ENCODE results near the gene TCP11L1.
"Not testable (repeated sequence)": the region's sequence is repeated elsewhere in the genome, so short reads cannot be mapped to it uniquely, and the experiment has no call there.

The TCP11L1 gene

DNA sequence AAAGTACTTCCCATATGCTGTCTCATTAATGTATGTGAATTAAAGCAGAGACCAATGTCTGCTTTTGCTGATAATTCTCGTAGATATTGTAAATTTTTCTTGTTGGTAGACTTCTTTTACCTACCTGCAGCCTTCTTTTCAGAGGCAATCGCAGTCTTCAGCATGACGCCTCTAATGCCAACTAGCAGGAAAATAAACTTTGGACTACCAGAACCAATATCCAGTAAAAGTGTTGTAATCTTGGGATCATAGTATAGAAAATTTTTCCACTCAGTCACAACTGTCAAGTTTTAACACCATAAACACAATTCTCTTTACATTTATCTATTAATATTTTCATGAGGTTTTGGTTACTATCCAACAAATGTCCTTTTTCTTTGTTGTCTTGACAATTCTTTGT is 21.4 kb upstream of the TCP11L1 start:
- no peaks in the 10 kb centered on the region for H3K9me3 Mint-ChIP-seq
- no peak overlapping the region for H3K27ac Mint-ChIP-seq
- H3K36me3 Mint-ChIP-seq (ENCODE audit: low read depth) = no peaks in the 10 kb centered on the region
- DNase-seq = no peak
- peaks cover 24% of the 10 kb centered on the region for H3K27me3 Mint-ChIP-seq
- no peak overlapping the region for H3K4me3 Mint-ChIP-seq
- peaks cover 37% of the 10 kb centered on the region for H3K4me1 Mint-ChIP-seq (ENCODE audit: low read depth)

DNA sequence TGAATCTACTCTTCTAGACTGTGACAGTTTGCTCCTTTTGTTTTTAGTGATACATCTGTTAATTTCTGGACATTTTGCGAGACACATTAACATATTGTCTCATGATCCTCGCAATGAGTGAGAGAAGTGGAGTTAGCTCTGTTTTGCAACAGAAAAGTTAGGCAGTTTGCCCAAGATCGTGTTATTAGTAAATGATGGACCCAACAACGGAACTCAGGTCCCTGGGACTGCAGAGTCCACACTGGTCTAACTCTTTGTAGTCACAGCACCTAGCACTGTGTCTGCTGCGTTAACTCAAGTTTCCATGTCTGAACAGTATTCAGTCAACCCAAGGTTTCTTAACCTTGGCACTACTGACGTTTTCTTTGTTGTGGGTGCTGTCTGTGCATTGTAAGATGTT is 20.5 kb upstream of the TCP11L1 start:
- Mint-ChIP-seq H3K27ac (no peak overlapping the region), H3K27me3 (peaks cover 24% of the 10 kb centered on the region), H3K9me3 (no peaks in the 10 kb centered on the region), H3K4me1 (ENCODE audit: low read depth) (peaks cover 33% of the 10 kb centered on the region), H3K4me3 (no peak overlapping the region), H3K36me3 (ENCODE audit: low read depth) (no peaks in the 10 kb centered on the region)
- DNase-seq = no peak

DNA sequence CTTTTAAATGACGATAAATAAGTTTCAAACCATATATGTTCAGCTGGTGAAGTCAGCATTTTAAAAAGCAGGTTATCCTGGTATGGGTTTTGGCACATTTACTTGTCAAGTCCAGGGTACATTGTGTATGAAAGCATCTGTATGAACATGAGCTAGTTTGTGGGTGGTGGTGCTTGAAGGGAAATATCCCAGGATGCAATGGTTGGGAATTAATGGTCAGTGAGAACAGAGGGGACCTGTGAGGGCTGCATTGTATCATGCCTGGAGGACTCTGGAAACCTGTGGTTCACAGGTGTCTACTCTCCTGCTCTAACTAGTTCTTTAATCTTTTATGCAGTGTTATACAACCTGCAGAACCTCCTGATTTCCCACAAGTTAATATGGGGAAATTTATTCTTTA is 17.9 kb upstream of the TCP11L1 start:
- H3K36me3 Mint-ChIP-seq (ENCODE audit: low read depth) = no peaks in the 10 kb centered on the region
- no peak for DNase-seq
- H3K9me3 Mint-ChIP-seq = no peaks in the 10 kb centered on the region
- no peak overlapping the region for H3K4me3 Mint-ChIP-seq
- H3K27ac Mint-ChIP-seq = no peak overlapping the region
- H3K27me3 Mint-ChIP-seq = peaks cover 18% of the 10 kb centered on the region
- H3K4me1 Mint-ChIP-seq (ENCODE audit: low read depth) = peaks cover 27% of the 10 kb centered on the region

DNA sequence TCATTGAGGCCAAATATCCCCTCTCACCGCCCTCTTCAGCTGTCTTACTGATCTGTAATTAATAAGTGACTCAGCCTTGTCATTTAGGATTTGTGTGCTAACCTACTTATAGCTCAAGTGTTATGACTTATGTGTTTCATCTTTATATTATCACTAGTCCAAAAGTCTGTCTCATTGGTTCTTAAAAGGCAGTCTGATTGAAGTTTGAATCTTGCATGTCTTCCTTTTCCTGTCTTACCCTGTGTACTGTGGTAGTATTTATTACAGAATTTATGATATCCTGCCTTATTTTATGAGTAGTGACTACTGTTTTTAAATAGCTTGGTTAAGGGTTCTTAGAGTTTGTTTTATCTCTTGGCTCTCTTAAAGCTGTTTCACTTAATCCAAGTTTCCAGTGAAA is 17.4 kb upstream of the TCP11L1 start:
- H3K4me3 Mint-ChIP-seq = no peak overlapping the region
- no peak for DNase-seq
- no peaks in the 10 kb centered on the region for H3K36me3 Mint-ChIP-seq (ENCODE audit: low read depth)
- peaks cover 13% of the 10 kb centered on the region for H3K27me3 Mint-ChIP-seq
- H3K27ac Mint-ChIP-seq = no peak overlapping the region
- H3K9me3 Mint-ChIP-seq = no peaks in the 10 kb centered on the region
- H3K4me1 Mint-ChIP-seq (ENCODE audit: low read depth) = peaks cover 23% of the 10 kb centered on the region

DNA sequence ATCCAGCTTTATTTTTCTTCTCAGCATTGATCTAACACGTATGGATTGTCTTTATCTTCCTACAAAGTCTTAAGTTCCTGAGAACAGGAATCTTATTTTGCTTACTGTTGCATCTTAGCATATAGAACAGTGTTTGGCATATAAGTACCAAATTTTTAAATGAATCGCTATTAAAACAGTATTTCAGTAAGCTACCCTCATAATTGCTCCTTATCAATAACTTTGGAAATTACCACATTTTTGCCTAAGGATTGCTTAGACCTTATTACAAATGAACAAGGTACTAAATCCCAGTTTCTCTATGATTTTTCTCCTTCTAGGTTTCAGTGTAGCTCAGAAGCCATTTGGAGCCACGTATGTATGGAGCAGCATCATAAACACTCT is 14.0 kb upstream of the TCP11L1 start:
- DNase-seq = no peak
- Mint-ChIP-seq H3K36me3 (ENCODE audit: low read depth) (no peaks in the 10 kb centered on the region), H3K27ac (no peak overlapping the region), H3K4me1 (ENCODE audit: low read depth) (peaks cover 15% of the 10 kb centered on the region), H3K4me3 (no peak overlapping the region), H3K27me3 (no peaks in the 10 kb centered on the region), H3K9me3 (no peaks in the 10 kb centered on the region)

DNA sequence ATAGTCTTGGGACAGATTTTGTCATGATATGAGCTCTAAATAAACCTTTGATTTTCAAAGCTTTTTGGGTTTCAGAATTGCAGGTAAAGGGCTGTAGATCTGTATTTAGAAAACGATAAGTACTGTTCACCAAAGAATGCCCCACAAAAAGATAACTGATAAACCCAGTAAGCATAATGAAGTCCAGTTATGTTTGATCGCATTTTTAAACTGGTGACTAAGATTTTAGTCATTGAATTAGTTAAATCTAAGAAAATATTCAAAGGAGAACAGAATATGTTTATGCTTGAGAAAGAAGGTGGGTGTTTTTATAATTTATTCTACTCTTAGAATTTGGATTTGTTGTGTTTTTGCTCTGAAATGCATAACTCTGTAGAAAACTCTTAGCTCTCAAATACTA is 12.1 kb upstream of the TCP11L1 start:
- H3K4me1 Mint-ChIP-seq (ENCODE audit: low read depth) = peaks cover 5% of the 10 kb centered on the region
- H3K4me3 Mint-ChIP-seq = no peak overlapping the region
- no peaks in the 10 kb centered on the region for H3K36me3 Mint-ChIP-seq (ENCODE audit: low read depth)
- H3K9me3 Mint-ChIP-seq = no peaks in the 10 kb centered on the region
- no peak for DNase-seq
- no peak overlapping the region for H3K27ac Mint-ChIP-seq
- H3K27me3 Mint-ChIP-seq = no peaks in the 10 kb centered on the region

DNA sequence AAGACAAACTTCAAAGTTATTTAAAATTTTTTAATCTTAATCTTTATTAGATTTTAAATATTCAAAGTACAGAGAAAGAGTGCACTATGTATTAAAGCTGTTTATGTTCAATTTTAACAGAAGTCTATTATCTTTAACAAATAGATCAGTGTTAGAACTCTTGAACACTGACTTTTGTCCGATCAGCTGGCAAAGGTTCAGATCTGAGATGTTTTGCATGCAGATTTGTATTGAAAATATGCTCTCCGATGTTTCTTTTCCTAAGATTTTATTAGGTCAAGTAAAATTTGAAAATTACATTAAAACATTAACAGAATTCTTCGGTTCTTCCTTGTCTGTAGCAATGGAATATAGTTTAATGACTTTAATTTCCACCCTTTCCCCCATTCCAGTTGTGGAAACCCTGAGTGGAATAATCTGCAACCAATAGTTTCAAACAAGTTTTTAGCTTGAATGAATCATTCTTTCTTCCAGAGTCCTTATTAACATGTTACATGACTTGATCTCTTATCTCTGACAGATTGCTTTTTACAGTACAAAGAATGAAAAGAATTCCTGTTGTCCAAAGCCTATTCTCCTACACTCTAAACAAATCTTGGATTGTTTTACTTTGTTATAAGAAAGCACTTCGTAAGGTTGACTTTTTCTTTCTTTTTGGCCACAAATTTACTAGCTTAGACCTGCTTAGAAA is 11.4 kb upstream of the TCP11L1 start:
- Mint-ChIP-seq H3K36me3 (ENCODE audit: low read depth) (no peaks in the 10 kb centered on the region), H3K27me3 (no peaks in the 10 kb centered on the region), H3K27ac (no peak overlapping the region), H3K9me3 (no peaks in the 10 kb centered on the region), H3K4me1 (ENCODE audit: low read depth) (peaks cover 4% of the 10 kb centered on the region), H3K4me3 (no peak overlapping the region)
- DNase-seq = no peak

DNA sequence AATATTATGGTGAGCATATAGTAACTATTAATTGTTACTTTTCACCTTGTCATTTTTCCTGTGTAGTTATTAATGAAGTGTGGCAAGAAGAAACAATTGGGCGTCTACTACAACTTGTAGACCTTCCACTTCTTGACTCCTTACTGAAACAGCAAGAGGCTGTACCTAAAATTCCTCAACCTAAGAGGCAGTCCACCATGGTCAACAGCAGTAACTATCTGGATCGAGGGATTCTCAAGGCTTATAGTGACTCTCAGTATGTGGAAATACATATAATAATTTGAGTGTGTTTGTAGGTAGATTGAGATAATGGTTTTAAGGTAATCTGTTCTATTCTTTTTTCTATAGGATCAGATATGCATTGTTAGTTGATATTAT is 10.8 kb upstream of the TCP11L1 start:
- no peaks in the 10 kb centered on the region for H3K9me3 Mint-ChIP-seq

DNA sequence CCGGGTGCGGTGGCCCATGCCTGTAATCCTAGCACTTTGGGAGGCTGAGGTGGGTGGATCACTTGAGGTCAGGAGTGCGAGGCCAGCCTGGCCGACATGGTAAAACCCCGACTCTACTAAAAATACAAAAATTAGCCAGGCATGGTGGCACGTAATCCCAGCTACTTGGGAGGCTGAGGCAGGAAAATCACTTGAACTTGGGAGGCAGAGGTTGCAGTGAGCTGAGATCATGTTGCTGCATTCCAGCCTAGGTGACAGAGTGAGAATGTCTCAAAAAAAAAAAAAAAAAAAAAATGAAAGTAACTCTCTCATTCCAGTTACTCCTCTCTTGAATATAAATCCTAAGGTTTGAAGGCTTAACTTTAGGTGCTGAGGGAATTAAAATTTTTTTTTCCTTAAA is 10.2 kb upstream of the TCP11L1 start:
- DNase-seq; H3K4me1 Mint-ChIP-seq (ENCODE audit: low read depth); H3K9me3 Mint-ChIP-seq; H3K27me3 Mint-ChIP-seq; H3K36me3 Mint-ChIP-seq (ENCODE audit: low read depth); H3K27ac Mint-ChIP-seq; H3K4me3 Mint-ChIP-seq: not testable (repeated sequence)

More for the DNA sequence above, 10.8 kb upstream of the TCP11L1 start:
- Mint-ChIP-seq H3K27me3 (no peaks in the 10 kb centered on the region), H3K4me1 (ENCODE audit: low read depth) (peaks cover 4% of the 10 kb centered on the region), H3K36me3 (ENCODE audit: low read depth) (no peaks in the 10 kb centered on the region), H3K4me3 (no peak overlapping the region), H3K27ac (no peak overlapping the region)
- no peak for DNase-seq

DNA sequence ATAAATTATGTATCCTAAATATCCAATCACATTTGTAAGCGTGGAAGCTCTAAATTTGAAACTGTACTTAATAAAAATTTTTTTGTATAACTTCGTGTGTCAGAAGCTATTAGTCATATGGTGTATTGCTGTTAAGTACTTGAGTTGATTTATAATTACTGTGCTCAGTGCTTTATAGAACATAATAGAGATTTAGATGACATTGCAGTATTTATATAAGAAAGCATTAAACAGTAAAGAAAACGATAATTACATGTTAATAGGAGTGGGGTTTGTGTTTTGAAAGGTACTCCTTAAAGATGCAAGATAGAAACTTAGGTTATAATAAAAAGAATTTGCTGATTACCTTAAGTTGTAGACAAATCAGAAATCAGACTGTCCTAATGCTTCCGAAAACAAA is 5.9 kb upstream of the TCP11L1 start:
- H3K4me1 Mint-ChIP-seq (ENCODE audit: low read depth) = no peaks in the 10 kb centered on the region
- H3K4me3 Mint-ChIP-seq = no peak overlapping the region
- H3K36me3 Mint-ChIP-seq (ENCODE audit: low read depth) = no peaks in the 10 kb centered on the region
- peaks cover 5% of the 10 kb centered on the region for H3K27me3 Mint-ChIP-seq
- H3K9me3 Mint-ChIP-seq = no peaks in the 10 kb centered on the region
- no peak for DNase-seq
- no peak overlapping the region for H3K27ac Mint-ChIP-seq

DNA sequence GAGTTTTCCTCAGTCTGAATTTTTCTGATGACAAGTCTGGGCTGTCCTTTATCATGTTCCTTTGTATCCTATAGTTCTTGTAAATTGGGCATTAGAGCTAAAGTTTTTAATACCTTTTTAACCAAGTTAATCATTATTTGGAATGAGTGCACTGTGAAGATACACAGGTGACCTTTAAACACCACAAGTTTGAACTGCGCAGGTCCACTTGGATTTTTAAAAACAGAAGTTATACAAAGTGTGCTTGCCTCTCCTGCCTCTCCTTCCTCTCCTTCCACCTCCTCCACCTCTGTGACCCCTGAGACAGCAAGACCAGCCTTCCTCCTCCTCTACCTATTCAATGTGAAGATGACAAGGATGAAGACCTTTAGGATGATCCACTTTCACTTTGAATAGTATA is 4.4 kb upstream of the TCP11L1 start:
- Mint-ChIP-seq H3K27me3 (peaks cover 5% of the 10 kb centered on the region), H3K4me3 (no peak overlapping the region), H3K27ac (no peak overlapping the region), H3K36me3 (ENCODE audit: low read depth) (peaks cover 6% of the 10 kb centered on the region), H3K9me3 (no peaks in the 10 kb centered on the region), H3K4me1 (ENCODE audit: low read depth) (peaks cover 4% of the 10 kb centered on the region)
- DNase-seq = no peak

DNA sequence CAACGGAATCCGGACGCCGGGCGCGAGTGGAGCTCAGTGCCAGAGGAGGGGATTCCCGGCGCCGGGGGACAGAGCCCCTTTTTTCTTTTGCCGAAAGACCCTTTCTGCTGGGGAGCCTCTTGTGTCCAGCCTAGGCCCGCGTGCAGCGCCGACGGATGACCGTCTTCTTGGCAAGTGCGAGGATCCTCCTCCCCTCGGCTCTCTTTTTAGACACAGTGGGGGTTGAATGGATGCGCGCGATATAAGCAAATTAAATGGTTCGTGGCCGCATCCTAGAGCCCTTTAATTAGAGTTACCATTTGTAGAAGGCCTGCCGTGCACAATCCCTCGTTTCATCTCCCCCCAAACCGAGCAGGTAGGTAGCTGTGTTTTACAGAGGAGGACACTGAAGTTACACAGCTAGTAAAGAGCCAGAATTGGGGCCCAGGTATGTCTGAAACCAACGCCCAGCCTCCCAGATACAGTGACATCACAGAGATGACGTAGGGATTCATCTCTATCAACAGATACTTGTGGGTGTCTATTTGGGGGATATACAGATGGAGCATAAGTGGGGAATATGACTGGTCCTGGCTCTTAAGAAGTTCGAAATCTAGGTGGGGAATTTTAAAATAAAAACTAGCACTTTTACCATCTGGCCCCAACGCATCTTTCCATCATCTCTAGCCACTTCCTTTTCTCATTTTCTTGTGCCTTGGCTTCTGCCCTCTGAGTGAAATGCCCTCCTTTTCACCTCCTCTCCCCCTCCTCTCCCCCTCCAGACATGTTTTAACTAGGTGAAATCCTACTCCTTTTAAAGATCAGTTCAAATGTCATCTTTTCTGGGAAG is 875 bp downstream of the TCP11L1 start:
- H3K4me3 Mint-ChIP-seq = peak overlapping the region; percentile 89
- H3K36me3 Mint-ChIP-seq (ENCODE audit: low read depth) = peaks cover 28% of the 10 kb centered on the region
- no peaks in the 10 kb centered on the region for H3K27me3 Mint-ChIP-seq
- peak; percentile 66 for DNase-seq
- peak overlapping the region; percentile 95 for H3K27ac Mint-ChIP-seq
- peaks cover 44% of the 10 kb centered on the region for H3K4me1 Mint-ChIP-seq (ENCODE audit: low read depth)
- H3K9me3 Mint-ChIP-seq = no peaks in the 10 kb centered on the region

DNA sequence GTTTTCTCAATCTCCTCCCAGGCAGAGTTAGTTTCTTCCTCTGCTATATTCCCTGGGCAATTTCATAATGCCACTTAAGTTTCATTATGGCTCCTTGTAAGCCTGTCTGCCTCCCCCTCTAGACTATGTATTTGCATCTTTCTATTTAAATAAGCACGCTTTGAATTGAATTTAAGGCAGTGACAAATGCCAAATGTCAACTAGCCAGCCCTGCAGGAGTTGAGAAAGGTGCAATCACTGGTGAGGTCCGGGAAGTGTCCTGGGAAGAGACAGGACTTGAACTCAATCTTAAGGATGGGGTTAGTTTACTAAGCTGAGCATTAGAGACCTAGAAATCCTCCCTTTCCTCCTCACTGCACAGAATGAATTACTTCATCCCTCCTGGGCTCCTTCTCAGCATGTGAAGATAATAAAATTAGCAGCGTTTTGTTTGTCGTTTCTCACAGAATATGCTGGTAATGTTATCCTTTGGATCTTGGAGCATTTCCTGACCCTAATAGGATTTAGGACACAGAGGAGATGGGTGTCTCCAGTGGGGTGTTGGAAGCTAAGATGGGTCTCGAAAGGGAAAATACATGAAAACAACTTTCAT is 1.6 kb downstream of the TCP11L1 start:
- peaks cover 34% of the 10 kb centered on the region for H3K36me3 Mint-ChIP-seq (ENCODE audit: low read depth)
- no peaks in the 10 kb centered on the region for H3K27me3 Mint-ChIP-seq
- DNase-seq = no peak
- peak overlapping the region; percentile 95 for H3K27ac Mint-ChIP-seq
- H3K9me3 Mint-ChIP-seq = no peaks in the 10 kb centered on the region
- peak overlapping the region; percentile 89 for H3K4me3 Mint-ChIP-seq
- peaks cover 44% of the 10 kb centered on the region for H3K4me1 Mint-ChIP-seq (ENCODE audit: low read depth)

DNA sequence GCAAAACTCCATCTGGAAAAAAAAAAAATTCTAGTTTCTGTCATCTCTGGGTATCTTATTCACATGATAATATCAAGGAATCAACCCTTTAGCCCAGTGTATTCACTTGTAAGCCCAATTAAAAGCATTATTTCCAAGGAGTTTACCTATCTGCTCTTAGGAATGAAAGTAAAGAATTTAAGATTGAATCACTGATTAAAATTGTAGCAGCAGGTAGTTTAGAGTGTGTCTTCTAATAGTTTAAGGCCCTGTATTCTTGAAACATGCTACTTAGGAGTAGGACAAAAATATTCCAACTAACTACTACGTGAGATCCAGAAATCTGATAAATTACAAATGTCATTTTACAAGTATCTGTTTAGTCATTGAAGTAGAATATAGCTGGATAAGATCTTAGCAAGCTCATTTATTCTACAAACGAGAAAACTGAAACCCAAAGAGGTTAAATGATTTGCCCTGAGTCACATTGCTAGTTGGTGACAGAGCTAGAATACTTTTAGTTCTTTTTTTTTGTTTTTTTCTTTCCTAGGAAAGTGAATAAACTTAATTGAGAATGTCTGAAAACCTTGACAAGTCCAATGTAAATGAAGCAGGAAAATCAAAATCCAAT is 4.0 kb downstream of the TCP11L1 start:
- DNase-seq = no peak
- Mint-ChIP-seq H3K9me3 (no peaks in the 10 kb centered on the region), H3K27ac (peak overlapping the region; percentile 22), H3K27me3 (no peaks in the 10 kb centered on the region), H3K4me1 (ENCODE audit: low read depth) (peaks cover 44% of the 10 kb centered on the region), H3K4me3 (no peak overlapping the region), H3K36me3 (ENCODE audit: low read depth) (peaks cover 56% of the 10 kb centered on the region)

DNA sequence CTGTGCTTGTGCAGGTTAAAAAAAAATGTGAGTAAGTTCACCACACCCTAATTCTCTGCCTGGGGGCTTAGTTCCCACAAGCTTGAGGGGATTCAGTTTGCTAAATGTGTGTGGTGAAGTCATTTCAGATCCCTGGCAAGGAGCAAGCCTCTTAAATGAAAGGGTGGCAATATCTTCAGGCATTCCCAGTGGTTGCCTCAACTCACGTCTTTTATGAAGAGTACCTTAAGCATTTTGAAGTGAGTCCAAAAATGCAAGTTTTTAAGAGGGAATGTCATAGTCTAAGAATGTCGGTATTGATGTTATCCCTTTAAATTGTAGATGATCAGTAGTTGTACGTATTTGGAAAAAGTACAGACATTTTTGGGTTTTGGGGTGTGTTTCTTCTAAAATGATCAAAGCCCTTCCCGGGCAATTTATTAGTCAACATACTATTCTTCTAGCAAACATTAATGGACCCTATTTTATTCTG is 4.9 kb downstream of the TCP11L1 start:
- DNase-seq = no peak
- H3K27ac Mint-ChIP-seq = no peak overlapping the region
- H3K27me3 Mint-ChIP-seq = no peaks in the 10 kb centered on the region
- no peaks in the 10 kb centered on the region for H3K9me3 Mint-ChIP-seq
- H3K4me1 Mint-ChIP-seq (ENCODE audit: low read depth) = peaks cover 40% of the 10 kb centered on the region
- H3K36me3 Mint-ChIP-seq (ENCODE audit: low read depth) = peaks cover 55% of the 10 kb centered on the region
- H3K4me3 Mint-ChIP-seq = no peak overlapping the region

Data from activated T-cell treated with anti-CD3 and anti-CD28 coated beads, Interleukin-2, amount 50 U/mL, for 24 hours (primary cell).